ENCODE data around the gene PAQR6. TPM values are rescaled to one million over a fixed set of nuclear protein-coding genes. Genes with fewer than 3 reads are reported as not detected.

PAQR6 gene
- total and polyA plus RNA-seq, 2 experiments from 2014 or later, result 4.5 to 12.0 TPM

DNA sequence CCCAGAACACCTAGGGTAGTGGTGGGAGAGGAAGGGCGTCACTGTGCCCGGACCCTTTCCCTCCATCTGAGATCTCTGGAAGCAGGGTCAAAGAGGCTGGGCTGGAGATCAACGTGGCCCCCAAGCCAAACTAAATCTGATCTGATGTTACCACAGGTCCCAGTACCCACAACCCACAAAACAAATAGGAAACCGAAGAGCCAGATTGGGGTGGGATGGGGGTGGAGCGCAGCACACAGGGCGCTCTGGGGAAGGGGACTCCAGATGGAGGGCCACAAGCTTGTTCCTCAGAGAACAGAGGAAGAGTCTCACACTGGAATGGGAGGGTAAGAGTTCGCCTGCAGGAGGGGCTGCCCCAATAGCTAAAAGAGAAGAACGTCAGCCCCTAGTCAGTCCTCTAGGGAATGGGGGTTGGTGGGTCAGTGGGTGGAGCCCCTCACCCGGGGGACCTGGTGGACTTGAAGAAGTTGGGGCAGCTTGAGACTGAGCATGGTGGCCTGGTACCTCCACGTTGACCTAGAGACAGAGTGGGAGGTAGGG, 1.5 kb downstream of the PAQR6 start:
- Histone ChIP-seq H4K20me1 (ENCODE audit: insufficient read depth, poor library complexity, severe bottlenecking) (no peaks in the 10 kb centered on the region), H3K4me1 (ENCODE audit: insufficient read depth) (no peaks in the 10 kb centered on the region), H3K27me3 (no peaks in the 10 kb centered on the region), H3K79me2 (no peaks in the 10 kb centered on the region), H3K36me3 (replicated peaks; ENCODE audit: insufficient read depth, low read depth) (no peaks in the 10 kb centered on the region), H3K9me2 (replicated peaks; ENCODE audit: insufficient read depth) (no peaks in the 10 kb centered on the region), H2AFZ (no peak overlapping the region), H3K9me3 (ENCODE audit: low read depth) (no peaks in the 10 kb centered on the region), H3K4me3 (no peak overlapping the region), H3K4me2 (no peak overlapping the region), H3K27ac (no peak overlapping the region)
- no peak for DNase-seq (ENCODE audit: low spot score)
- WGBS (ENCODE audit: low lambda C conversion rate, missing lambda C conversion rate), result 86% methylated on average over 9 of the region's 10 CpGs
- no peak for TF ChIP-seq EZH2phosphoT487 (IDR thresholded peaks at IDR 0.05; ENCODE audit: low read depth, severe bottlenecking, unreplicated experiment)
- TF ChIP-seq, protein P1, sequence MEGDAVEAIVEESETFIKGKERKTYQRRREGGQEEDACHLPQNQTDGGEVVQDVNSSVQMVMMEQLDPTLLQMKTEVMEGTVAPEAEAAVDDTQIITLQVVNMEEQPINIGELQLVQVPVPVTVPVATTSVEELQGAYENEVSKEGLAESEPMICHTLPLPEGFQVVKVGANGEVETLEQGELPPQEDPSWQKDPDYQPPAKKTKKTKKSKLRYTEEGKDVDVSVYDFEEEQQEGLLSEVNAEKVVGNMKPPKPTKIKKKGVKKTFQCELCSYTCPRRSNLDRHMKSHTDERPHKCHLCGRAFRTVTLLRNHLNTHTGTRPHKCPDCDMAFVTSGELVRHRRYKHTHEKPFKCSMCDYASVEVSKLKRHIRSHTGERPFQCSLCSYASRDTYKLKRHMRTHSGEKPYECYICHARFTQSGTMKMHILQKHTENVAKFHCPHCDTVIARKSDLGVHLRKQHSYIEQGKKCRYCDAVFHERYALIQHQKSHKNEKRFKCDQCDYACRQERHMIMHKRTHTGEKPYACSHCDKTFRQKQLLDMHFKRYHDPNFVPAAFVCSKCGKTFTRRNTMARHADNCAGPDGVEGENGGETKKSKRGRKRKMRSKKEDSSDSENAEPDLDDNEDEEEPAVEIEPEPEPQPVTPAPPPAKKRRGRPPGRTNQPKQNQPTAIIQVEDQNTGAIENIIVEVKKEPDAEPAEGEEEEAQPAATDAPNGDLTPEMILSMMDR (IDR thresholded peaks at IDR 0.05; ENCODE audit: poor library complexity), result no peak

DNA sequence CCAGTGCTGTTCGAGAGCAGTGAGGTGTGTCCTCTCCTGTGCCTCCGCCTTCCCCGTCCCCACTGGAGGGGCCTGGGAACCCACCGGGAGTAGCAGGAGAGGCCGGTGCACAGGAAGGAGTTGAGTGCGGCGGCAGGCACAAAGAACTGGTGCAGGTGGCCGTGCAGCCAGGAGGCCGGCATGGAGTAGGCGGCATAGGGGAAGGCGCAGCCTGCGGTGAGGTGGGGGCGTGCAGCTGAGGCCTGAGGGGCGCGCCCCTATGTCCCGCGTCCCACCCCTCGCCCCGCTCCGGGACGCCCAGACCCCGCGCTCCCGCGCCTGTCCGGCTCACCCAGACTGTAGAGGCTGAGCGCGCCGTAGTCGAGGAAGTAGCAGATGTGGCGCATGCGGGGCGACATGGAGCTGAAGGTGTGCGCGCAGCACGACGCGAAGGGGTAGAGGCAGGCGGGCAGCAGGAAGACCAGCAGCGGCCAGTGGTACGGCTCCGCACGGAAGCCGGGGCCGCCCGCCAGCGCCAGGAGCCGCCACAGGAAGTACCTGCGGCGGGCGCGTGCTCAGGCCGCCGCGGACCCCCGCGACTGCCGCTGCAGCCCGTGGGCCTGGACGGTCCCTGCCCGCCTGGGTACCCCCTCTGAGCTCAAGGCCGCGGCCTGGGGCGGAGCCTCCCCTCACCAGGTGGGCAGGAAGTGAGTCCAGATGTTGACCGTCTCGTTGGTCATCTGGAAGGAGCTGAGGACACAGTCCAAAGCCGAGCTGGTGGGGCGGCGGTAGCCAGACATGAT, 2.2 kb downstream of the PAQR6 start:
- peak; percentile 43 for DNase-seq (ENCODE audit: low spot score)
- TF ChIP-seq, protein P1 (IDR thresholded peaks at IDR 0.05; ENCODE audit: poor library complexity), result no peak
- TF ChIP-seq EZH2 (IDR thresholded peaks at IDR 0.05; ENCODE audit: borderline replicate concordance) (no peak), EZH2phosphoT487 (IDR thresholded peaks at IDR 0.05; ENCODE audit: low read depth, severe bottlenecking, unreplicated experiment) (no peak)
- WGBS (ENCODE audit: low lambda C conversion rate, missing lambda C conversion rate), result 62% methylated on average over 64 of the region's 69 CpGs
- no peak overlapping the region for H3K4me3 ChIP-seq
- H3K79me2 ChIP-seq, result no peaks in the 10 kb centered on the region
- H3K27ac ChIP-seq, result no peak overlapping the region
- no peaks in the 10 kb centered on the region for H4K20me1 ChIP-seq (ENCODE audit: insufficient read depth, poor library complexity, severe bottlenecking)
- H3K9me3 ChIP-seq (ENCODE audit: low read depth), result no peaks in the 10 kb centered on the region
- H2AFZ ChIP-seq, result no peak overlapping the region
- no peaks in the 10 kb centered on the region for H3K9me2 ChIP-seq (replicated peaks; ENCODE audit: insufficient read depth)
- H3K4me1 ChIP-seq (ENCODE audit: insufficient read depth), result no peaks in the 10 kb centered on the region
- no peaks in the 10 kb centered on the region for H3K27me3 ChIP-seq
- no peaks in the 10 kb centered on the region for H3K36me3 ChIP-seq (replicated peaks; ENCODE audit: insufficient read depth, low read depth)
- peak overlapping the region; percentile 70 for H3K4me2 ChIP-seq

DNA sequence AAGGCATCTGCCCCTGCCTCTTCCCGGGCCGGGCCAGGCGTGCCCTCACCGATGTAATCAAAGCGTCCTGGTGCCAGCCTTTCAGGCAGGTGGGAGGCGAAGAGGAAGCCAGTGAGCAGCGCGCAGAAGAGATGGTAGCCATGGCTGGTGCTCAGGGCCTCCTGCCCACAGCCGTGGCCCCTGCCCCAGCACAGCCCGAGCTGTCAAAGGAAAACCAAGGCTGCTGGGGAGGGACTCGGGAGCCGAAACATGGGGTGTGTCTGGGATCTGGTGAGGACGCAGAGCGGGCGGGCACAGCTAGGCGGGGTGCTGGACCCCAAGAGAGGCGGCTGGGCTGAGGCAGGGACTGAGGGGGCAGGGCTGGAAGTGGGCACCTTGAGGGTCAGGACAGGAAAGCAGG, 3.1 kb downstream of the PAQR6 start:
- 95% methylated on average over 17 of the region's 17 CpGs for WGBS (ENCODE audit: low lambda C conversion rate, missing lambda C conversion rate)
- Histone ChIP-seq H3K4me3 (no peak overlapping the region), H3K27me3 (no peaks in the 10 kb centered on the region), H3K4me1 (ENCODE audit: insufficient read depth) (no peaks in the 10 kb centered on the region), H2AFZ (no peak overlapping the region), H3K4me2 (no peak overlapping the region), H4K20me1 (ENCODE audit: insufficient read depth, poor library complexity, severe bottlenecking) (no peaks in the 10 kb centered on the region), H3K79me2 (no peaks in the 10 kb centered on the region), H3K36me3 (replicated peaks; ENCODE audit: insufficient read depth, low read depth) (no peaks in the 10 kb centered on the region), H3K27ac (no peak overlapping the region), H3K9me2 (replicated peaks; ENCODE audit: insufficient read depth) (no peaks in the 10 kb centered on the region), H3K9me3 (ENCODE audit: low read depth) (no peaks in the 10 kb centered on the region)
- TF ChIP-seq EZH2phosphoT487 (IDR thresholded peaks at IDR 0.05; ENCODE audit: low read depth, severe bottlenecking, unreplicated experiment), result no peak
- TF ChIP-seq, protein P1 (IDR thresholded peaks at IDR 0.05; ENCODE audit: poor library complexity), result no peak
- TF ChIP-seq EZH2 (IDR thresholded peaks at IDR 0.05; ENCODE audit: borderline replicate concordance), result no peak
- no peak for DNase-seq (ENCODE audit: low spot score)
